HG03066 (cell line): ENCODE results near the gene WDFY2.

Experiments used
- ATAC-seq: cut with Tn5 transposase; IDR thresholded peaks from one replicate; pipeline ENCODE4 v1.9.1; 2021; ENCODE audit warnings: low read depth; ENCODE audit not compliant: unreplicated experiment

WDFY2 gene

GRCh38 chr13:51729866-51730553 is 145.7 kb downstream of the WDFY2 start:
- ATAC-seq, result no peak

- ATAC-seq, result no peak
These were observed 146.7 kb downstream of the WDFY2 start for GRCh38 chr13:51730927-51731326.

- ATAC-seq, result no peak
These were observed 147.5 kb downstream of the WDFY2 start for GRCh38 chr13:51731759-51732158.

- ATAC-seq, result no peak
These were observed 149.4 kb downstream of the WDFY2 start for GRCh38 chr13:51733374-51734298.

GRCh38 chr13:51734786-51735185 is 150.5 kb downstream of the WDFY2 start:
- no peak for ATAC-seq

- no peak for ATAC-seq
These were observed 153.3 kb downstream of the WDFY2 start for GRCh38 chr13:51737609-51738008.

GRCh38 chr13:51738226-51738905 is 154.1 kb downstream of the WDFY2 start:
- ATAC-seq, result no peak

- ATAC-seq, result no peak
These were observed 154.9 kb downstream of the WDFY2 start for GRCh38 chr13:51739027-51739764.

- no peak for ATAC-seq
These were observed 156.4 kb downstream of the WDFY2 start for GRCh38 chr13:51740698-51741097.

- ATAC-seq, result no peak
These were observed 157.8 kb downstream of the WDFY2 start for GRCh38 chr13:51742031-51742430.

GRCh38 chr13:51742611-51743010 is 158.3 kb downstream of the WDFY2 start:
- ATAC-seq, result no peak

- no peak for ATAC-seq
These were observed 161.0 kb downstream of the WDFY2 start for GRCh38 chr13:51745243-51745642.

GRCh38 chr13:51746802-51747201 is 162.5 kb downstream of the WDFY2 start:
- ATAC-seq, result no peak

GRCh38 chr13:51747438-51748434 is 163.5 kb downstream of the WDFY2 start:
- ATAC-seq, result no peak

GRCh38 chr13:51756651-51757050 is 172.4 kb downstream of the WDFY2 start:
- no peak for ATAC-seq

- no peak for ATAC-seq
These were observed 174.4 kb downstream of the WDFY2 start for GRCh38 chr13:51758691-51759090.

- no peak for ATAC-seq
These were observed 175.0 kb downstream of the WDFY2 start for GRCh38 chr13:51759240-51759639.

- ATAC-seq, result no peak
These were observed 176.3 kb downstream of the WDFY2 start for GRCh38 chr13:51760592-51760991.

GRCh38 chr13:51761643-51762350 is 177.5 kb downstream of the WDFY2 start:
- ATAC-seq, result no peak
